ENCODE results near the gene SLC22A14. TPM values are rescaled to one million over a fixed set of nuclear protein-coding genes. Genes with fewer than 3 reads are reported as not detected.

SLC22A14 gene
- total RNA-seq, 1 experiment from 2014 or later: 0.22 TPM

DNA sequence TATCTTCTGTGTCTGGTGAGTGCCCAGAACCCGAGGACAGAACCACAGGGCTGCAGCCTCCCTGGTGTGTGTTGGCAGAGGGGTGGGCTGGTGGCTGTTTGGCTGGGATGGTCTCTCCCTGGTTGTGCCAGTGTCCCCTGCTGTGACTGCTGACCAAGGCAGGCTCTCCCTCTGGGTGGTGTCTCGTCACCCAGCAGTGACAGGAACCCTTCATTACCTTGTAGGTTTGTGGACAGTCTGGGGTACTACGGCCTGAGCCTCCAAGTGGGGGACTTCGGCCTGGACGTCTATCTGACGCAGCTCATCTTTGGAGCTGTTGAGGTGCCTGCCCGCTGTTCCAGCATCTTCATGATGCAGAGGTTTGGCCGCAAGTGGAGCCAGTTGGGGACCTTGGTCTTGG lies 6.4 kb upstream of the SLC22A14 start:
- no peak overlapping the region for H2AFZ ChIP-seq (ENCODE audit: low read depth, low read length, poor library complexity, severe bottlenecking)
- no peaks in the 10 kb centered on the region for H3K9me2 ChIP-seq (ENCODE audit: insufficient read depth)
- no peaks in the 10 kb centered on the region for H3K36me3 ChIP-seq (ENCODE audit: control insufficient read depth in 1 of 2, insufficient read depth in 2 of 2, low read length in 2 of 2)
- no peak overlapping the region for H3K27ac ChIP-seq (ENCODE audit: low read depth, low read length)
- no peak overlapping the region for H3K4me2 ChIP-seq (ENCODE audit: low read length)
- no peak overlapping the region for H3K4me3 ChIP-seq (replicated peaks in 1 of 2; ENCODE audit: low read depth in 1 of 2, low read length in 2 of 2)
- CTCF ChIA-PET: no interaction called here
- intact Hi-C loops (cut with micrococcal nuclease): no loop called here
- no peaks in the 10 kb centered on the region for H4K20me1 ChIP-seq (ENCODE audit: insufficient read depth)
- no peaks in the 10 kb centered on the region for H3K27me3 ChIP-seq (ENCODE audit: insufficient read depth, low read length)
- BruUV-seq (replicated peaks): no TSS peak
- H3K9ac ChIP-seq (ENCODE audit: low read length): no peak overlapping the region
- DNase-seq (ENCODE audit: low read depth, low spot score) (no peak), ATAC-seq (no peak)
- POLR2A ChIA-PET: no interaction called here
- no peaks in the 10 kb centered on the region for H3K79me2 ChIP-seq (ENCODE audit: insufficient read depth, low read length)
- RAD21 ChIA-PET (ENCODE audit: low non-redundant PET in 1 of 2, low total read pairs in 2 of 2, uncharacterized antibody in 2 of 2, unreplicated experiment in 2 of 2): no interaction called here
- no peaks in the 10 kb centered on the region for H3K9me3 ChIP-seq (ENCODE audit: control insufficient read depth in 1 of 2, insufficient read depth in 1 of 2, low read depth in 1 of 2, low read length in 2 of 2)
- H3K4me1 ChIP-seq (ENCODE audit: control insufficient read depth in 1 of 2, insufficient read depth in 2 of 2, low read length in 2 of 2): no peaks in the 10 kb centered on the region
- TF ChIP-seq EZH2phosphoT487 (IDR thresholded peaks at IDR 0.05; ENCODE audit: borderline replicate concordance): no peak
- no peak for TF ChIP-seq ZFX (IDR thresholded peaks at IDR 0.05)
- no peak for TF ChIP-seq TCF7L2 (IDR thresholded peaks at IDR 0.05; ENCODE audit: borderline replicate concordance, extremely low read depth, insufficient read depth, insufficient read length)
- no peak for TF ChIP-seq EGR1 (IDR thresholded peaks at IDR 0.05; ENCODE audit: low read depth)
- no peak for TF ChIP-seq JUND (IDR thresholded peaks at IDR 0.05)
- no peak for TF ChIP-seq POLR2A (IDR thresholded peaks at IDR 0.05; ENCODE audit: borderline replicate concordance, extremely low read depth, insufficient read depth, insufficient read length)
- no peak for TF ChIP-seq ZNF274 (IDR thresholded peaks at IDR 0.05; ENCODE audit: low read depth, low read length)
- TF ChIP-seq FOSL1 (IDR thresholded peaks at IDR 0.05; ENCODE audit: low read depth): no peak
- TF ChIP-seq, protein P1, sequence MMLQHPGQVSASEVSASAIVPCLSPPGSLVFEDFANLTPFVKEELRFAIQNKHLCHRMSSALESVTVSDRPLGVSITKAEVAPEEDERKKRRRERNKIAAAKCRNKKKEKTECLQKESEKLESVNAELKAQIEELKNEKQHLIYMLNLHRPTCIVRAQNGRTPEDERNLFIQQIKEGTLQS (IDR thresholded peaks at IDR 0.05): no peak
- TF ChIP-seq, protein P2, sequence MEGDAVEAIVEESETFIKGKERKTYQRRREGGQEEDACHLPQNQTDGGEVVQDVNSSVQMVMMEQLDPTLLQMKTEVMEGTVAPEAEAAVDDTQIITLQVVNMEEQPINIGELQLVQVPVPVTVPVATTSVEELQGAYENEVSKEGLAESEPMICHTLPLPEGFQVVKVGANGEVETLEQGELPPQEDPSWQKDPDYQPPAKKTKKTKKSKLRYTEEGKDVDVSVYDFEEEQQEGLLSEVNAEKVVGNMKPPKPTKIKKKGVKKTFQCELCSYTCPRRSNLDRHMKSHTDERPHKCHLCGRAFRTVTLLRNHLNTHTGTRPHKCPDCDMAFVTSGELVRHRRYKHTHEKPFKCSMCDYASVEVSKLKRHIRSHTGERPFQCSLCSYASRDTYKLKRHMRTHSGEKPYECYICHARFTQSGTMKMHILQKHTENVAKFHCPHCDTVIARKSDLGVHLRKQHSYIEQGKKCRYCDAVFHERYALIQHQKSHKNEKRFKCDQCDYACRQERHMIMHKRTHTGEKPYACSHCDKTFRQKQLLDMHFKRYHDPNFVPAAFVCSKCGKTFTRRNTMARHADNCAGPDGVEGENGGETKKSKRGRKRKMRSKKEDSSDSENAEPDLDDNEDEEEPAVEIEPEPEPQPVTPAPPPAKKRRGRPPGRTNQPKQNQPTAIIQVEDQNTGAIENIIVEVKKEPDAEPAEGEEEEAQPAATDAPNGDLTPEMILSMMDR (IDR thresholded peaks at IDR 0.05 in 2 of 3, conservative IDR thresholded peaks at IDR 0.05 in 1 of 3; ENCODE audit: borderline replicate concordance in 1 of 3, insufficient read depth in 1 of 3, low read depth in 2 of 3, low read length in 2 of 3): no peak
- TF ChIP-seq ELF1 (IDR thresholded peaks at IDR 0.05; ENCODE audit: borderline replicate concordance, low read depth): no peak
- TF ChIP-seq CEBPB (IDR thresholded peaks at IDR 0.05; ENCODE audit: low read depth): no peak
- TF ChIP-seq POLR2AphosphoS5 (IDR thresholded peaks at IDR 0.05; ENCODE audit: low read depth, low read length): no peak
- TF ChIP-seq, protein P3, sequence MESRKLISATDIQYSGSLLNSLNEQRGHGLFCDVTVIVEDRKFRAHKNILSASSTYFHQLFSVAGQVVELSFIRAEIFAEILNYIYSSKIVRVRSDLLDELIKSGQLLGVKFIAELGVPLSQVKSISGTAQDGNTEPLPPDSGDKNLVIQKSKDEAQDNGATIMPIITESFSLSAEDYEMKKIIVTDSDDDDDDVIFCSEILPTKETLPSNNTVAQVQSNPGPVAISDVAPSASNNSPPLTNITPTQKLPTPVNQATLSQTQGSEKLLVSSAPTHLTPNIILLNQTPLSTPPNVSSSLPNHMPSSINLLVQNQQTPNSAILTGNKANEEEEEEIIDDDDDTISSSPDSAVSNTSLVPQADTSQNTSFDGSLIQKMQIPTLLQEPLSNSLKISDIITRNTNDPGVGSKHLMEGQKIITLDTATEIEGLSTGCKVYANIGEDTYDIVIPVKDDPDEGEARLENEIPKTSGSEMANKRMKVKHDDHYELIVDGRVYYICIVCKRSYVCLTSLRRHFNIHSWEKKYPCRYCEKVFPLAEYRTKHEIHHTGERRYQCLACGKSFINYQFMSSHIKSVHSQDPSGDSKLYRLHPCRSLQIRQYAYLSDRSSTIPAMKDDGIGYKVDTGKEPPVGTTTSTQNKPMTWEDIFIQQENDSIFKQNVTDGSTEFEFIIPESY (IDR thresholded peaks at IDR 0.05; ENCODE audit: extremely low read depth, insufficient replicate concordance, low read length): no peak
- TF ChIP-seq SRF (IDR thresholded peaks at IDR 0.05; ENCODE audit: low read depth): no peak
- TF ChIP-seq SP1 (IDR thresholded peaks at IDR 0.05; ENCODE audit: low read depth): no peak
